KOPT-K1 (cell line): ENCODE measurements around the gene PEF1.

Source experiments
- H3K27ac ChIP-seq: fragments of 200-600 bp; sonication (generic); 2 replicates; pipeline ENCODE4 v1.5.1; 2016; ENCODE audit warnings: antibody characterized with exemption, mild to moderate bottlenecking, low read depth, low read length; ENCODE audit not compliant: poor library complexity, severe bottlenecking
- H3K36me3 ChIP-seq: fragments of 200-600 bp; sonication (generic); 2 replicates; pipeline ENCODE4 v1.5.1; 2017; ENCODE audit warnings: antibody characterized with exemption, mild to moderate bottlenecking, low read length, moderate library complexity; ENCODE audit not compliant: insufficient read depth
- H3K9me3 ChIP-seq: fragments of 200-600 bp; sonication (generic); 2 replicates; pipeline ENCODE4 v1.5.1; 2017; ENCODE audit warnings: antibody characterized with exemption, low read length, mild to moderate bottlenecking; ENCODE audit not compliant: insufficient read depth, poor library complexity, severe bottlenecking

The PEF1 gene

DNA sequence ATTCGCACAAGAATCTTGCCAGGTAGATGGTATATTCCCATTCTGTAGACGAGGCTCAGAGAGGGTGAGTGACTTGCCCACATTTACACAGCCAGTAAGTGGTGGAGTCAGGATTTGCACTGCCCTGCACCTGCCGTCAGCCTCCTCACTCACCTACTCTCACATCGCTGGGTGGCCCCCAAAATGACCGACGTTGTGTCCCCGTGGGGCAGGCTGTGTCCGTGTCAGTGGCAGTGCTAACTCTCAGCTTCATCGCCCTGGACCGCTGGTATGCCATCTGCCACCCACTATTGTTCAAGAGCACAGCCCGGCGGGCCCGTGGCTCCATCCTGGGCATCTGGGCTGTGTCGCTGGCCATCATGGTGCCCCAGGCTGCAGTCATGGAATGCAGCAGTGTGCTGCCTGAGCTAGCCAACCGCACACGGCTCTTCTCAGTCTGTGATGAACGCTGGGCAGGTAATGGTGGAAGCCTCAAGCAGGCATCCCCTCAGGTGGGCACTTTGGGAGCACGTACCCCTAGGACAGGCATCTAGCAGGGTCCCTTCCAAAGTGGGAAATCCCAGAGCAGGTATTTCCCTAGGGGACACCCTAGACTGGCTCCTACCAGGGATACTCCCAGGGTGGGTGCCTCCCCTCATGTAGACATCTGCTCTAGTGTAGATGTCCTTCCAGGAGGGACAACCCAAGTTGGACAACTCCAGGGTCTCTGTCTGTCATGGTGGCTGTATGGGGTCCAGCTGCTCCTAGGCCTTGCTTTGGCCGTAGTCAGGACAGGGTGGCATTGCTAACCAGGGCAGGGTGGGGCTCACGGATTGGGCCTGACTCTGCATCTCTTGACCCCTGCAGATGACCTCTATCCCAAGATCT is 23.8 kb downstream of the PEF1 start:
- H3K36me3 ChIP-seq: no peaks in the 10 kb centered on the region; the same call in 1 of the 2 replicates
- no peaks in the 10 kb centered on the region for H3K9me3 ChIP-seq
- H3K27ac ChIP-seq: no peak overlapping the region

- Histone ChIP-seq H3K36me3 (no peaks in the 10 kb centered on the region), H3K9me3 (no peaks in the 10 kb centered on the region), H3K27ac (no peak overlapping the region)
Observed at GRCh38 chr1:31618916-31619846, 25.5 kb downstream of the PEF1 start.

DNA sequence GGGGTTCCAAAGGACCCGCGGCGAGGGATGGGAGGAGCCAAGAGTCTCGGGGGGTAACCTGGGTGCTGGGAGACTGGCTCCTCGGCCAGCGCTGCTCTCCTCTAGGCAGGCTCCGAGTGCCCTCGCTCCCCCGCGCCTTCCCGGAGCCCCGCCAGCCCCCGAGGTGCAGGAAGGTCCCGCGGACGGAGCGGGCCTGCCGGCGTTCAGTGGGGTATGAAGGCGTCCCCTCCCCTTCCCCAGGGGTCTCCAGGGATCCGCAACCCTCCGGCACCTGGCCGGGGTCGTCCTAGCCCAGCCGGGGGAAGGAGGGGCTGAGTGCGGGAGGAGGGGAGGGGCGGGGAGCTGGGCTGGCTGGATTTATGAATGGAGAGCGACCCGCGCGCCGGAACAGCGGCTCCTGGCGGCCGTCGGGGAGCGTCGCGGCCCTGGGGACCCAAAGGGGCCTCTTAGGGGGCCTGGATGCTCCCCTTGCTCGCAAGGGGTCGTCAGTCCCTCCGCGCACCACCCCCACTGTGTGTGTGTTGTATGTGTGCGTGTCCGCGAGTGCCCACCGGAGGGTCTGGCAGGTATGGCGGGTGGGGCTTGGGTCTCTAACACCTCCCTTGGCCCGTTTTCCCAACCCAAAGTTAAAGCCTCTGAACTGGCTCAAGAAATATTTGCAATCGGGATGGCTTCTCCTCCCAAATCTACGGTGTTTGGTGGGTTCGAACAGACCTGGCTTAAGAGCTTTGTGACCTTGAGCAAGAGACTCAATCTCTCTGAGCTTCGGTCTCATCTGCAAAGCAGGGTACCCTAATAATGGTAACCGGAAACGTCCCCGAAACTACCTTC is 26.5 kb downstream of the PEF1 start:
- H3K36me3 ChIP-seq: no peaks in the 10 kb centered on the region
- no peaks in the 10 kb centered on the region for H3K9me3 ChIP-seq
- no peak overlapping the region for H3K27ac ChIP-seq

- Histone ChIP-seq H3K36me3 (no peaks in the 10 kb centered on the region), H3K9me3 (no peaks in the 10 kb centered on the region), H3K27ac (no peak within 1 kb of the TSS)
Observed at GRCh38 chr1:31617218-31617915, 27.3 kb downstream of the PEF1 start, which contains the start of gene HCRTR1. HCRTR1 (plus strand) TSS chr1:31617689; CDS start chr1:31619193, 1,504 bp downstream.

GRCh38 chr1:31615939-31616338 is 28.7 kb downstream of the PEF1 start:
- Histone ChIP-seq H3K27ac (no peak overlapping the region), H3K9me3 (no peaks in the 10 kb centered on the region), H3K36me3 (no peaks in the 10 kb centered on the region)

DNA sequence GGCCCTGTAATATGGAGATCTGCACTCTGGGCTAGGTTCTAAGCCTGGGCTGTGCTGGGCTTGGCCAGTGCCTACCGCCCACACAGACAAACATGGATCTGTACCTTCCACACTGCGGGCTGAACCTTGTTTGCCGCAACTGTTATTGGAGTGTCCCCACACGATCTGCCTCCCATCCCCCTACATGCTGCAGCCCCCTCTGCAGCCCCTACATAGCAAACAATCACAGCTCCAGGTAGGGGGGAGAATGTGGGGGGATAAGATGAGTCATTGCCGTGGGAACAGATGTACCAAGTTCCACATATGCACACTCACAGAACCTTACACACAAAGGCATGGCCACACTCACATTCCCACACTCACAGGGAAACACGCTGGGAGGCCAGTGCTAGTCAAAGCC is 29.3 kb downstream of the PEF1 start:
- Histone ChIP-seq H3K9me3 (no peaks in the 10 kb centered on the region), H3K36me3 (no peaks in the 10 kb centered on the region), H3K27ac (no peak overlapping the region)

- Histone ChIP-seq H3K27ac (no peak overlapping the region), H3K9me3 (no peaks in the 10 kb centered on the region), H3K36me3 (no peaks in the 10 kb centered on the region)
Observed at GRCh38 chr1:31614414-31615005, 30.2 kb downstream of the PEF1 start.

- Histone ChIP-seq H3K36me3 (no peaks in the 10 kb centered on the region), H3K27ac (no peak overlapping the region), H3K9me3 (no peaks in the 10 kb centered on the region)
Observed at GRCh38 chr1:31609514-31610118, 35.1 kb downstream of the PEF1 start.

- no peaks in the 10 kb centered on the region for H3K9me3 ChIP-seq
- H3K36me3 ChIP-seq: no peaks in the 10 kb centered on the region
- H3K27ac ChIP-seq: no peak overlapping the region
Observed at GRCh38 chr1:31607360-31607759, 37.3 kb downstream of the PEF1 start.

- no peaks in the 10 kb centered on the region for H3K36me3 ChIP-seq
- H3K9me3 ChIP-seq: no peaks in the 10 kb centered on the region
- no peak overlapping the region for H3K27ac ChIP-seq
Observed at GRCh38 chr1:31605908-31606427, 38.7 kb downstream of the PEF1 start.

GRCh38 chr1:31602081-31602480 is 42.6 kb downstream of the PEF1 start:
- Histone ChIP-seq H3K36me3 (no peaks in the 10 kb centered on the region), H3K27ac (no peak overlapping the region), H3K9me3 (no peaks in the 10 kb centered on the region)

DNA sequence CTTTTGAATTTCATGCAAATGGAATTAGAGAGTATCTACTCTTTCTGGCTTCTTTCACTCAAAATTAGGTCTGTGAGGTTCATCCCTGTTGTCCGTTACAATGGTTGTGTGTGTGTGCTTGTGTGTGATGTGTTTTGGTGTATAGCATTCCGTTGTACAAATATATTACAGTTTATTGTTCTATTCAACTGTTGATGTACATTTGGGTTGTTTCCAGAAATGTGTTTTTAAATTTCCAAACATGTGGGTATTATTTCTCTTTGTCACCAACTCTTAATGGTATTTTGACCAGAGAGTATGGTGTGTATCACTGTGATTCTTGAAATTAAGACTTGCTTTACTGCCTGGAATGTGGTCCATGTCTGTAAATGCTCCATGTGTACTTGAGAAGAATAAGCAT is 44.0 kb downstream of the PEF1 start:
- no peaks in the 10 kb centered on the region for H3K9me3 ChIP-seq
- no peak overlapping the region for H3K27ac ChIP-seq
- H3K36me3 ChIP-seq: no peaks in the 10 kb centered on the region

- Histone ChIP-seq H3K9me3 (no peaks in the 10 kb centered on the region), H3K27ac (no peak overlapping the region), H3K36me3 (no peaks in the 10 kb centered on the region)
Observed at GRCh38 chr1:31598980-31599379, 45.7 kb downstream of the PEF1 start.
